ENCODE data around the gene AUTS2. TPM values are rescaled to one million over a fixed set of nuclear protein-coding genes. Genes with fewer than 3 reads are reported as not detected.

The AUTS2 gene
- polyA plus RNA-seq, 1 donor from 2014 or later, result 97.3 TPM

- H3K9me3 ChIP-seq (ENCODE audit: low read length), result no peaks in the 10 kb centered on the region
- no peaks in the 10 kb centered on the region for H3K27me3 ChIP-seq (ENCODE audit: insufficient read depth, low read depth, low read length)
- no peak for TF ChIP-seq POLR2AphosphoS5 (IDR thresholded peaks at IDR 0.05)
- H3K79me2 ChIP-seq (replicated peaks; ENCODE audit: insufficient read depth, low read length), result no peaks in the 10 kb centered on the region
- H3K27ac ChIP-seq (ENCODE audit: low read length), result no peak overlapping the region
- H3K4me2 ChIP-seq (ENCODE audit: low read length), result no peak overlapping the region
- H3K9ac ChIP-seq (ENCODE audit: low read length), result no peak overlapping the region
- no peaks in the 10 kb centered on the region for H4K20me1 ChIP-seq (ENCODE audit: insufficient read depth)
- H3K4me3 ChIP-seq (ENCODE audit: low read length), result no peak overlapping the region
- H2AFZ ChIP-seq (ENCODE audit: low read depth, low read length), result no peak overlapping the region
- H3F3A ChIP-seq (ENCODE audit: insufficient read depth, low read length, poor library complexity, severe bottlenecking), result peaks cover 9% of the 10 kb centered on the region
- no peaks in the 10 kb centered on the region for H3K36me3 ChIP-seq (ENCODE audit: insufficient read depth, low read length)
- H3K9me2 ChIP-seq (ENCODE audit: insufficient read depth, low read length), result no peaks in the 10 kb centered on the region
Measured at GRCh38 chr7:70408891-70409290, 810.6 kb downstream of the AUTS2 start.

GRCh38 chr7:70410134-70410750 lies 812.0 kb downstream of the AUTS2 start:
- Histone ChIP-seq H3K79me2 (replicated peaks; ENCODE audit: insufficient read depth, low read length) (no peaks in the 10 kb centered on the region), H3K9ac (ENCODE audit: low read length) (no peak overlapping the region), H3K9me3 (ENCODE audit: low read length) (no peaks in the 10 kb centered on the region), H3K27ac (ENCODE audit: low read length) (no peak overlapping the region), H2AFZ (ENCODE audit: low read depth, low read length) (no peak overlapping the region), H3K4me3 (ENCODE audit: low read length) (no peak overlapping the region), H4K20me1 (ENCODE audit: insufficient read depth) (no peaks in the 10 kb centered on the region), H3K9me2 (ENCODE audit: insufficient read depth, low read length) (no peaks in the 10 kb centered on the region), H3K27me3 (ENCODE audit: insufficient read depth, low read depth, low read length) (no peaks in the 10 kb centered on the region), H3F3A (ENCODE audit: insufficient read depth, low read length, poor library complexity, severe bottlenecking) (peaks cover 9% of the 10 kb centered on the region), H3K36me3 (ENCODE audit: insufficient read depth, low read length) (no peaks in the 10 kb centered on the region), H3K4me2 (ENCODE audit: low read length) (no peak overlapping the region)
- TF ChIP-seq REST (IDR thresholded peaks at IDR 0.05; ENCODE audit: borderline replicate concordance) (no peak), RAD21 (conservative IDR thresholded peaks at IDR 0.05) (no peak), EZH2 (IDR thresholded peaks at IDR 0.05; ENCODE audit: borderline replicate concordance, insufficient read depth, low read length, poor library complexity, severe bottlenecking) (no peak), MXI1 (conservative IDR thresholded peaks at IDR 0.05; ENCODE audit: poor library complexity, severe bottlenecking) (no peak), SMC3 (conservative IDR thresholded peaks at IDR 0.05; ENCODE audit: poor library complexity) (no peak), POLR2AphosphoS5 (IDR thresholded peaks at IDR 0.05) (no peak), CTCF (IDR thresholded peaks at IDR 0.05; ENCODE audit: poor library complexity, severe bottlenecking) (no peak), EP300 (conservative IDR thresholded peaks at IDR 0.05; ENCODE audit: poor library complexity, severe bottlenecking) (no peak), TAF1 (IDR thresholded peaks at IDR 0.05; ENCODE audit: low read depth) (no peak)
